Middle frontal gyrus (tissue), 1 donor: Measurements from ENCODE around the gene GRM3.
A peak's percentile ranks its signal among the peaks of the same experiment; 100 is the strongest.

ENCODE experiments used
- DNase-seq: peaks from one replicate; pipeline ENCODE4 v3.0.0-alpha.2; 2015; ENCODE audit warnings: low spot score; ENCODE audit errors: extremely low spot score

Gene GRM3

GRCh38 chr7:86692755-86693154, 49.0 kb downstream of the GRM3 start:
- DNase-seq: no peak

DNA sequence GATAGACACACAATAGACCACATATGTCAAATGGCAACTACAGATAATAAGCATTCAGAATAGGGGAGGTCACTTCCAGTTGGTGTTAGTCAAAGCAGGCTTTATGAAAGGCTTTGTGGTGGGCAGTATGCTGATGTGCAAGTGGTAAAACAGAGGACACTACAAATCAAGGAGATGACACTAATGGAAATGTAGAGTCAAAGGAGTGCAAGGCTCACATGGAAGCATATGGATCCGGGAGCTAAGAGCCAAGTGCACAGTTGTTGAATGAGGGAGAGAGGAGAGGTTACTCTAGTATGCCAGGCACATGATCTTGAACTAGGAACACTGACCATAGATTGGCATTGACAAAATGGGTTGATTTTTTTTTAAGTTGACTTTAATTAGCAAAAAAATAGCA, 62.7 kb downstream of the GRM3 start:
- DNase-seq: no peak

DNA sequence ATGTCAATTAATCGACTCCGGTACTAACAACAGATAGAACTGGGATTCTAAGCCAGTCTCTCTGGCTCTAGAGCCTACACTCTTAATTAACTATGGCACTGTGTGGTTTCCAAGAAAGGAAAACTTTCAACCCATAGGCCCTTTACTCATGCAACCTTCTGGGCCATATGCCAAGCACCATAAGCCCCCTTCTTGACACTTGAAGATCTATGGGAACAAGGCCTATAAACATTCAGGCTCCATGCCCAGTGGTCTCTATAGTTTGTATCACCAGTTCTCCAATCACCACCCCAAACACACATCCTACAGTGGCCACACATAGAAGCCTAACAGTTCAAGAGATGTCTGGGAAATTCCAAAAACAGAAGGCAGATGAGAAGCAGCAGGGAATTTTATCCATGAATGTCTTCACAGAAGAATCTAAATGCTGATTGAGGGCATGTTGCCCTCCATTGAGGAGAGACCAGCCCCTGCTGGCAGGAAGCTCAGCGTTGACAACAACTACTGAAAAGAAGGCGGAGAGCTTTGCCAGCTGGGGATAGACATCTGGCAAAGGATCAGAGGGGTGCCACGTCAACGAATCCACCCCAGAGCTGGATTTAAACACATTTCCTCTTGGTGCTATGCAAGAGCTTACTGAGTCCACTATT, 64.4 kb downstream of the GRM3 start:
- DNase-seq: peak; percentile 56

GRCh38 chr7:86720306-86720705, 76.6 kb downstream of the GRM3 start:
- DNase-seq: no peak

DNA sequence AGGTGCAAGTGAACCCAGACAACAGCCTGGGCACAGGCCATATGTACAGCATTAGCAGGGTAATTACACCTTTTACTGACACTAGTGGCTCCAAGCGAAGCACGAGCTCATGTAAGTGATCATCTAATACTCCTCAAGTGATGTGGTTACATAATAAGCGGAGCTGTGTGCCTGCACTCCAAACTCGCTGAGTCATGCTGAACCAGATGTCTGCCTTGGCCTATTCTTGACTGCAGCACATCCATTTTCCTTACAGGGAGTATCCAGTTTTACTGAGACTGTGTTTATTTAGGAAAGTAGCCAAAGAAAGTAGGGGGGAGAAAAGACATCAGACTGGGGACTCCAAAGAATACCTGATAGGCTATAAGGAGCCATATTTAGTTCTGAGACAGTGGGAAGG, 90.1 kb downstream of the GRM3 start:
- no peak for DNase-seq

DNA sequence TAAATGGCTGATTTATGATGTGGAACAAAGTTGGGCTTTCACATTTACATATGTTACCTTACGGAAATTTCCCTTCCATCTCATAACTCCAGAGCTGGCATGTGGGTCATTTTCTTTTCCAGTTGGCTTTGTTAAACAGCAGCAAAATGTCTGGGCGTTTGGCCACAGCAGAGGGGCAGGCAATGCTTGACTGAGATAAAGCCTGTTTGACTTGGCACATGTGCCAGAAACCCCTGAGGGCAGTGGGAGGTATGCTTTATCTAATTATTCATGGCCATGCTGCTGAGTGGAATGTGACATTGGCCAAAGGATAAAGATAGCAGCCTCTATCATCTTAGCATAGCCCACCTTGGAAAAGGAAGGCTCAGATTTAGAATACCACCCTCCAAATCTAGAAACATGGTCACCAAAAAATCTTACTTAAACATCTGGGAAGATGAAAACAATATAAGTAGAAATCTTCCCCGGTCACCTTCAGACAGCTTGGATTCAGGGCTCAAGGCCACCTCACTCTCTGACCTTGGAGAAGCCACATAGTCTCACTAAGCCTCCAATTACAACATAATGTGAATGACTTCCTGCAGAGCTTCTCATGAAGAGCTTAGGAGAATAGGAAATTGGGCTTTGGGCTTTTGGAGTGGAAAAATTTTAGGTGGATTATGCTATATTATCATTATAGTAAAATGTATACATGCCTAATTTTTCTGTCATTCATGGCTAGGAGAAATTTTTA, 101.5 kb downstream of the GRM3 start:
- no peak for DNase-seq

GRCh38 chr7:86747698-86748097, 104.0 kb downstream of the GRM3 start:
- DNase-seq: no peak

DNA sequence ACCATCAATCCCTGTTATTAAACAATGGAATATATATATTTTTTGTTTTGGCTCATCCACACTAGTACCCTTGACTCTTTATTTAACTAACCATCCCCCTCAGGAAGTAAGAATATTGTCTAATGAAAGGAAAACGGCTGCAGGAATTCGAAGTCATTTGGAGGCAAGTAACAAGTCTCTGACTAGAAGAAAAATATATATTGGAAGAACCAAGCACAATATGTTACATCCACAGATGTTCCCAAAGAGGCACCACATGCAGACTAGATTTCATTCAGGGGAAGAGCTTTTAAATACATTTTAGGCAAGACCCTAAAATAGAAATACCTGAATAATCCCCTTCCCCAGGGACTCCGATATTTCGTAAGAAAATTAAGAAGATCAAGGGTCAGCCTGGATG, 104.5 kb downstream of the GRM3 start:
- no peak for DNase-seq

DNA sequence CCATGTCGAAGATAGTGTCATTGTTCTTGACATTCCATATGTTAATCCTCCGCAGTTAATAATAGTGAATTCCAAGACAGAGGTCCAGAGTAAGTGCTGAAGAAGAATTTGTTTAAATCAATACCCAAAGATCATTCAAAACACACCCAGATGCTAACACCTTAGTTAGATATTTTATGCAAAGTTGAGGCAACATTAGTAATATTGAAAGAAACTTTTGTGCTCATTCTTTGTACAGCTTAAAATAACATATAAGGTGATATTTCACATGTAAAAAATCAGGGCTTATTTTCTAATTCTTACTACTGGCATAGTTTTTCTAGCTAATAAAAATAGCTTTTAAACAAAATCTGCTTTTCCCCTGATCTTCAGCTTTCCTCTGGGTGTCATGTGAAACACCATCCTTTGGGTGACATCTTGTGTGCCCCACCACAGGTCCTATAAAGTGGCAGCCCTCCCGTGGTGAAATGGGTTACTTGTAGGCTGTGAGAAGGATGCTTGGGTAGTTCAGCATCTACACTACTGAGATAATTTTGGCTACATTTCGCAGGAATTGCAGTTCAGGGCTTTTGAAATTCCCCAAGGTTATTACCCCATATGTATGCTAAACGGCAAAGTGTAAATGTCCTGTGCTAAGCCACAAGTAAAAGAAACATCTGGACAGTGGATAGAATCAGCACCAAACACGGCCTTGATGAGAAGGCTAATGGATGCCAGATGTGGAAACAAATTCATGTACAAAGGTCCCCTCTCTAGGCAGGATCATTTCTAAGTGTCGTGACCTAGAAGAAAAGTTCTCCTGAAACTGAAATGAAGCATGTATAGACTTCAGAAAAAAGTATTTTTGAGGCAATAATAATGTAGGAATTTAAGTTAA, 105.4 kb downstream of the GRM3 start:
- no peak for DNase-seq

DNA sequence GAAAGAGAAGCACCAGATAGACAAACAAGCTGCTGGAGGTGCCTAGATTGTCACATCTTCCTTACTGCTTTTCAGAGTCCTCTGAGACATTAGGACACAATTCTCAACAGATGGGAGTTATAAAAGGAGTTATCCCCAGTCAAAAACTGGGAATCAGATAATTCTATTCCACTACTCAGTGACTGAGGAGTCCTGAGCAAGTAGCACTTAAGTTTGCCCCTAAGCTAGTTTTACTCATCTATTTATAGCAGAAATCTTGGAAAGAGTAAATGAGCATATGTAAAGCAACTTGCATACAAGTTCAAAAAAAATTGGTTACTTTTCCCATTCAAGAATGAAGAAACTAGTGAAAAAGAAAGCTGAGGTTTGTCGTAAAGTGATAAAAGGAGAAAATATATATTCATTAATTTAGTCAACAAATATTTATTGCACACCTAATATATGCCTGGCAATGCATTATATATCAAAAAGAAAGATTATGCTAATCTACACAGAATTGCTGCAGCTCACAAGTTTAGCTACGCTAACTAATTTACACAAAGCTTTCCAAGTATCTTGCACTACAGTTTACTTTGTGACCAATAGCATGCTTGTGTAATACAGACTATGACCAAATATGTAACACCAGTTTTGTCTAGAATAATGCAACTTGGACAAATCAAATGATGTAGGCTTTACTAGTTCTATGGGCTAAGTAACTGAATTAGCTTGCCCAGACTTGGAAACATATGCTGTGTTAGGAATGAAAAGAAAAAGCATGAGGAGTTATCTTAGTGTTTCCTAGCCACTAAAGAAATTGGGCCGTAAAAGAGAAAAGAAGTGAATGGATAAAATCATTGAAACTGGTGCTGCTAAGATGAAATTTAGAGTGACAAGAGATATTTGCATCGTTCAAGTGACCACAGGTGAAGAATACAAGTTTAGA, 106.3 kb downstream of the GRM3 start:
- DNase-seq: no peak

GRCh38 chr7:86760236-86760635, 116.5 kb downstream of the GRM3 start:
- DNase-seq: no peak

DNA sequence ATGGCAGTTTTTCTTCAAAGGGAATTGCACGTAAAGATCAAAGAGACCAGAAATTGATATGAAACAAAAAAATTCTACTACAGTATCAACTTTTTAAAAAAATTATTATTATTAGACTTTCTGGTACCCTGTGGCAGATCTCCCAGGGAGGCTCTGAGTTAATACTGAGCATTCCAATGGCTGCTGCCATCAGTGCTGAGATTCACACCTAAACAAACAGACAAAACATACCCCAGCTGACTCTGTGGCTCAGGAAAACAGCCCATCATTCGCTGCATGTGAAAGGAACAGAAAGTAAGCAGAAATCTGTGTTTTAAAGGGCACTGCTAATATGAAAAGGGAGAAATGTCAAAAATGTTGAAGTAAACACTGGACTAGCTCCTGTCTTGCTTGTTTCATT, 118.4 kb downstream of the GRM3 start:
- DNase-seq: no peak

- no peak for DNase-seq
These were observed 122.2 kb downstream of the GRM3 start for GRCh38 chr7:86765931-86766330.

DNA sequence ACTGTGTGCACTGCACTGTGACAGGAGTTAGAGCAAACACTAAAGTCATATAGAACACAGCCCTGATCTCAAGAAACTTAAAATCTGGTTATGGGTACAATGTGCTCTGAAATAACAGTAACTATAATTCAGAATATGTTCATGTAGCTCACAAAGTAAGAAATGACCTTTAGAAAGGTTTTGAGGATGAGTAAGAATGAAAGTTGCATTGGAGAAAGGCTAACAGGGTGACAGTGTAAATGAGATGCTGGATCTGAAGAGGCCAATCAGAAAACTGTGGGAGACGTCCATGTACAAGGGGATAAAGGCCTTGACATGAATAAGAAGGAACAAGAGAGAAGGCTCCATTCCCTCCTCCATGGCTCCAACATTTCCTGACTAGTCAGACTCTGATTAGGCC, 124.7 kb downstream of the GRM3 start:
- DNase-seq: no peak

DNA sequence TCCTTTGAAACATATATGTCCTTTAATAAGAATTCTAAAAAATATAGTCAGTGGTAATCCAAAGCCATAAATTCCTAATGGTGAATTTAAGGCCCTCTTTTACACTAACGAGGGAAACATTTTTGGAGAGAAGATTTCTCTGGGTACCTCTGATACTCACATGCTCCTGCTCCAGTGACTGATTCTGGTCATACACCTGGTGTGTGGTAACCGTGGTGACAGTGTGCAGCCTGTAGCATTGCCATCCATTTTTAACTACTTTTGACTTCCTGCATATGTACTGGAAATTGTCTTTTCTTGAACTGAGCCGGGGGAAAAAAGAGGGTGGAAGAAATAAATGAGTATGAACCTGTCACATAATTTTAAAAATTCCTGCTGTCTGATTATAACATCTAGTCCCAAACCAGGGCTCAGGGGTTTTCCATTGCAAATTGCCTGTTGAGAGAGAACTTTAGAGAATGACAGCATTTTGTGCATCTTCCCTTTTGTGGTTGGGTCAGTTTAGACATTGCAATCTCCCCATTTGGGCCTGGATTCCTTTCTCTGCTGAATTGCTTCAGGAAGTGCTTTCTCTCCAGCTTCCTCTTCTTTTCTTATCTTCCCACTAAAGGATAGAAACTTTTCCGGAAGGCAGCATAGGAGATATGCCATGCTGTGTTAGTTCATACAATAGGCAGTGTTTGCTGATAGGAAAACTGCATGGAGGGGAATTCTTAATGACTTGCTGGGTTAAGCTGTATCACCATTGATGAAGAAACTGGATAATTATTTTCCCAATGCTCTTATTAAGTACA, 125.5 kb downstream of the GRM3 start:
- DNase-seq: no peak

DNA sequence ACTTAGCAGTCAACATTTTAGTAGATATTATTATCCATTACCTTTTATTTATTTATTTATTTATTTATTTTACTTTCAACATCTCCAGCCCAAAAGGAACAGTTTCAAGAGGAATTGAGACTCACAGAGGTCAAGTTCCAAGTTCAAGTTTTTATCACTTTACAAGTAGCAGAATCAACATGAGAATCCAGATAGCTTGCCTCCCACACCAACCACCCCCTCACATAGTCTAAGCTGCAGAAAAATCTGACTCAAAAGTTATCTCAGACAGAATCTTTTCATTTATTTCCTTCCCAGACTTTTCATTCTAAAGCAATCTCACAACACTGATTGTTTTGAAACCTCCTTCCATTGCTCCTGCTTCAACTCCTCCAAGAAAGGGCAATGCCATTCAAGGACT, 129.6 kb downstream of the GRM3 start:
- DNase-seq: no peak

- no peak for DNase-seq
These were observed 131.5 kb downstream of the GRM3 start for GRCh38 chr7:86775203-86775602.

DNA sequence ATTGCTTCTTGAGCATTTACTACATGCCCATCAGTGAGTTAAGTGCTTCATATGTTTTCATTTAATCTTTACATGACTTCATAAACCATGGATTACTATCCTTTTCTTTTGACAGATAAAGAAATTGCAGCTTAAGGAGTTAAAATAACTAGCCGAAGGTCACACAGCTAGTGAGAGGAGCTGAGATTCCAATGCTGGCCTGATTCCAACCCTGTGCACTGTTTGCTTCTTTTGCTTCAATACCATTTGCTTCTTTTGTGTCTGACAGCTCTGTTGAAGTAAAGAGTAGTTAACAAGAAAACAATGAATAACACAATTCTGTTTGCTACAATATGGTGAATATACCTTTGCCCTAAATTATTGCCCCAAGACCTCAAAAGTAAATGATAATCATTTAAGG, 132.4 kb downstream of the GRM3 start:
- no peak for DNase-seq

DNA sequence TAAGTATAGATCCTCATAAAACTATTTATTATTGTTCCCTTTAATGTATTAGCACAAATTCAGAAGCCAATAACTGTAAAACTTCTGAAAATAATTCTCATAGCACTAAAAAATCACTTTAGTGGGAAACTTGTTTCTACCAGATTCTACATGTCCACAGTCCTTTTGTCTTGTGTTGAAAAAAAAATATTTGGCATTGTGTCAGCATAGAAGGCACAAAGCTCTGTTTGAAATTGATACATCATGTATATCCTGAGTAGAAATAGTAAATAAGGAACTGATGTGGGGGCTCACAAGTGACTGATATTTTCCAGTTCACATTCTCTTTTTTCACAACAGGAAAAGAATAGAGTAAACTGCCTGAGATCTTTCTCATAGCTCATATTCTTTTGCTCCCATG, 134.6 kb downstream of the GRM3 start:
- DNase-seq: no peak

- no peak for DNase-seq
These were observed 141.1 kb downstream of the GRM3 start for GRCh38 chr7:86784765-86785164.
